Measurements from ENCODE around the gene MKX.

The MKX gene

GRCh38 chr10:27742195-27743011, 3.2 kb downstream of the MKX start:
- peak; percentile 90 for DNase-seq

- DNase-seq = peak; percentile 33
Observed at GRCh38 chr10:27741173-27742091, 4.2 kb downstream of the MKX start.

GRCh38 chr10:27736396-27736795, 9.2 kb downstream of the MKX start:
- no peak for DNase-seq

- DNase-seq = no peak
Observed at GRCh38 chr10:27730041-27730440, 15.6 kb downstream of the MKX start.

GRCh38 chr10:27728338-27728737, 17.3 kb downstream of the MKX start:
- no peak for DNase-seq

- no peak for DNase-seq
Observed at GRCh38 chr10:27724287-27724686, 21.3 kb downstream of the MKX start.

- DNase-seq = no peak
Observed at GRCh38 chr10:27723436-27723835, 22.2 kb downstream of the MKX start.

- DNase-seq = no peak
Observed at GRCh38 chr10:27720529-27720928, 25.1 kb downstream of the MKX start.

- DNase-seq = no peak
Observed at GRCh38 chr10:27719052-27719451, 26.6 kb downstream of the MKX start.

- no peak for DNase-seq
Observed at GRCh38 chr10:27717861-27718260, 27.8 kb downstream of the MKX start.

- DNase-seq = no peak
Observed at GRCh38 chr10:27717224-27717623, 28.4 kb downstream of the MKX start.

GRCh38 chr10:27716521-27716920, 29.1 kb downstream of the MKX start:
- DNase-seq = no peak

- no peak for DNase-seq
Observed at GRCh38 chr10:27715505-27715904, 30.1 kb downstream of the MKX start.

- no peak for DNase-seq
Observed at GRCh38 chr10:27714349-27714748, 31.3 kb downstream of the MKX start.

- DNase-seq = peak; percentile 78
Observed at GRCh38 chr10:27713941-27714340, 31.7 kb downstream of the MKX start.

- no peak for DNase-seq
Observed at GRCh38 chr10:27710014-27710413, 35.6 kb downstream of the MKX start.

GRCh38 chr10:27709304-27709703, 36.3 kb downstream of the MKX start:
- no peak for DNase-seq

GRCh38 chr10:27701938-27702537, 43.6 kb downstream of the MKX start:
- DNase-seq = peak; percentile 67

- DNase-seq = no peak
Observed at GRCh38 chr10:27699776-27700175, 45.8 kb downstream of the MKX start.

- DNase-seq = no peak
Observed at GRCh38 chr10:27698961-27699360, 46.7 kb downstream of the MKX start.

- no peak for DNase-seq
Observed at GRCh38 chr10:27696466-27696865, 49.2 kb downstream of the MKX start.

- DNase-seq = no peak
Observed at GRCh38 chr10:27695706-27696105, 49.9 kb downstream of the MKX start.

- DNase-seq = no peak
Observed at GRCh38 chr10:27695088-27695487, 50.5 kb downstream of the MKX start.

GRCh38 chr10:27692663-27693062, 53.0 kb downstream of the MKX start:
- DNase-seq = no peak

Measured in femur (tissue), 1 donor.